G401 (cell line): ENCODE results near the gene FREM1. TPM values are rescaled to one million over a fixed set of nuclear protein-coding genes. Genes with fewer than 3 reads are reported as not detected.

Experiments used
- DNase-seq: peaks from one replicate; pipeline ENCODE4 v3.0.0-alpha.2; 2015; ENCODE audit warnings: low spot score
- in situ Hi-C: cut with HindIII; loops from 2 replicates; pipeline ENCODE4 v1.10.0; 2016; ENCODE audit warnings: low sequenced_read_pairs, mixed read lengths
- total RNA-seq: library from RNA; depleted of rRNA; stranded (reverse); fragments of >200 nt; shearing (Covaris generic); gene quantifications from 2 replicates; pipeline ENCODE4 v1.2.3, GENCODE V29; 2014; rRNA removed

FREM1 gene
- total RNA-seq, 1 experiment from 2014 or later = 0.07 TPM

DNA sequence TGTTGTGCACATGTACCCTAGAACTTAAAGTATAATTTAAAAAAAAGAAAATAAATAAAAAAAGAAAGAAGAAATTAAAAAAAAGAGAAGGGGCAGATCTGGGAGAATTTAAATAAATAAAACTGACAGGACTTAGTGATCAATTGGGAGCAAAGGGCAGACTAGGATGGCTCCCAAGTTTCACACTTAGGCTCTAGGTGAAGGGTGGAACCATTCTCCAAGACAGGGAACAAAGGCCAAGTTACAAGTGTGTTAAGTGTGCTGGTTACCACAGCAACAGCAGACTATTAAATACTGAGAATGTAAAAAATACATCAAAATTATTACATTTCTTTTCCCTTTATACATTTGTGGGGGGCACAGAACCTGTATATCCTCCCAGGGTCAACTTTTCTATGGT lies 224.1 kb downstream of the FREM1 start:
- no peak for DNase-seq
- in situ Hi-C loops = no loop called here

Other genes with a start within 250 kb of the FREM1 start
- gene ZDHHC21, start 217.0 kb downstream of the FREM1 start, total RNA-seq = 2.4 and 3.9 TPM in 2 replicates
- gene CER1, start 187.7 kb downstream of the FREM1 start, total RNA-seq = not detected in 2 replicates